ENCODE data around the gene IVD. TPM values are rescaled to one million over a fixed set of nuclear protein-coding genes. Genes with fewer than 3 reads are reported as not detected.

Gene IVD
- total RNA-seq, 1 donor from 2014 or later = 14.7 TPM

- no peak for ATAC-seq
Observed at GRCh38 chr15:40415226-40415625, 9.6 kb downstream of the IVD start.

- ATAC-seq = no peak
Observed at GRCh38 chr15:40416056-40416455, 10.5 kb downstream of the IVD start.

GRCh38 chr15:40418126-40418525, 12.5 kb downstream of the IVD start:
- ATAC-seq = no peak

- peak; percentile 21 for ATAC-seq
Observed at GRCh38 chr15:40420071-40420713, 14.6 kb downstream of the IVD start.

- ATAC-seq = peak; percentile 59
Observed at GRCh38 chr15:40420793-40421192, 15.2 kb downstream of the IVD start.

- peak; percentile 88 for ATAC-seq
Observed at GRCh38 chr15:40421246-40422157, 15.9 kb downstream of the IVD start.

GRCh38 chr15:40424483-40425115, 19.0 kb downstream of the IVD start:
- ATAC-seq = no peak

GRCh38 chr15:40425681-40426080, 20.1 kb downstream of the IVD start:
- no peak for ATAC-seq

GRCh38 chr15:40427188-40427587, 21.6 kb downstream of the IVD start:
- ATAC-seq = no peak

GRCh38 chr15:40428185-40428584, 22.6 kb downstream of the IVD start:
- no peak for ATAC-seq

- no peak for ATAC-seq
Observed at GRCh38 chr15:40429068-40429710, 23.6 kb downstream of the IVD start.

GRCh38 chr15:40430271-40430805, 24.7 kb downstream of the IVD start:
- ATAC-seq = peak; percentile 78

GRCh38 chr15:40435023-40435709, 29.6 kb downstream of the IVD start:
- no peak for ATAC-seq

GRCh38 chr15:40435710-40436089, 30.1 kb downstream of the IVD start:
- no peak for ATAC-seq

GRCh38 chr15:40436116-40436891, 30.7 kb downstream of the IVD start:
- ATAC-seq = no peak

GRCh38 chr15:40436892-40437751, 31.5 kb downstream of the IVD start:
- no peak for ATAC-seq

- no peak for ATAC-seq
Observed at GRCh38 chr15:40437752-40438687, 32.4 kb downstream of the IVD start.

- no peak for ATAC-seq
Observed at GRCh38 chr15:40438712-40439111, 33.1 kb downstream of the IVD start.

GRCh38 chr15:40439461-40439959, 33.9 kb downstream of the IVD start:
- ATAC-seq = peak; percentile 17

Data from esophagus mucosa (tissue), 1 donor.